Heart left ventricle (tissue), 16 donors: Measurements from ENCODE around the gene S100A3. TPM values are rescaled to one million over a fixed set of nuclear protein-coding genes. Genes with fewer than 3 reads are reported as not detected.
"Not testable (repeated sequence)": the region's sequence is repeated elsewhere in the genome, so short reads cannot be mapped to it uniquely, and the experiment has no call there.

Experiments used
- ATAC-seq, 4 donors: fragments of 200-7000 bp; cut with Tn5 transposase; one replicate each; pipeline ENCODE4 v1.9.1; 2020 to 2022; ENCODE audit warnings: moderate library complexity in 4 of 4, mild to moderate bottlenecking in 3 of 4, moderate number of reproducible peaks in 1 of 4
- DNase-seq, 5 donors: peaks; one replicate each; pipeline ENCODE4 v3.0.0-alpha.2; 2020
- H3K27ac ChIP-seq, 12 donors: fragments of 200-600 bp; sonication (generic) in 4 of 12; one replicate each; pipeline versions ENCODE4 v1.5.0 to v1.8.0; 2016 to 2022; ENCODE audit warnings: mild to moderate bottlenecking in 2 of 12
- H3K27me3 ChIP-seq, 9 donors: fragments of 200-600 bp; sonication (generic) in 2 of 9; one replicate each; pipeline versions ENCODE4 v1.5.1 to v1.8.0; 2016 to 2022; ENCODE audit warnings: mild to moderate bottlenecking in 3 of 9
- H3K36me3 ChIP-seq, 9 donors: fragments of 200-600 bp; sonication (generic) in 2 of 9; one replicate each; pipeline versions ENCODE4 v1.5.0 to v1.8.0; 2018 to 2022; ENCODE audit warnings: mild to moderate bottlenecking in 2 of 9
- H3K4me1 ChIP-seq, 12 donors: fragments of 200-600 bp; sonication (generic) in 4 of 12; one replicate each; pipeline versions ENCODE4 v1.5.0 to v1.8.0; 2016 to 2022; ENCODE audit warnings: mild to moderate bottlenecking in 3 of 12
- H3K4me3 ChIP-seq, 12 donors: fragments of 200-600 bp; sonication (generic) in 4 of 12; one replicate each; pipeline versions ENCODE4 v1.5.0 to v1.8.0; 2017 to 2022; ENCODE audit warnings: mild to moderate bottlenecking in 9 of 12, moderate library complexity in 4 of 12
- H3K9me3 ChIP-seq, 12 donors: fragments of 200-600 bp; sonication (generic) in 4 of 12; one replicate each; pipeline versions ENCODE4 v1.5.0 to v1.8.0; 2016 to 2022; ENCODE audit warnings: mild to moderate bottlenecking in 1 of 12
- POLR2A ChIP-seq, 2 donors: fragments of 450-650 bp; IDR thresholded peaks; one replicate each; pipeline ENCODE4 v1.6.1; 2017; ENCODE audit warnings: antibody characterized with exemption in 2 of 2, mild to moderate bottlenecking in 2 of 2, moderate library complexity in 2 of 2
- WGBS, 4 donors: extraction: QIAGEN DNeasy Blood & Tissue Kit in 2 of 4; methylation state at CpG; one replicate each; pipeline versions ENCODE4 v1.1.5 to v1.1.7; 2013 to 2018; 5-methylcytosine and 5-hydroxymethylcytosine counted together
- intact Hi-C, 10 donors: fragments of 100-400 bp; cut with DNase I; formaldehyde crosslinking; loops; one replicate each; pipeline versions ENCODE4 v1.11.1 to v1.14.2; 2022
- polyA plus RNA-seq, 2 donors: library from polyadenylated mRNA; stranded (reverse); fragments of 200-250 nt; gene quantifications; one replicate each; pipeline ENCODE4 v1.2.3, GENCODE V29; 2013
- total RNA-seq, 9 donors: library from RNA; depleted of rRNA in 2 of 9; stranded (reverse); fragments of >200 nt in 2 of 9; fragmentation: NEBNext Ultra II Directional in 3 of 9; extraction: Animal tissue kit (Norgen Biotek cat#: 25700) in 3 of 9; gene quantifications; one replicate each; pipeline versions ENCODE4 v1.1.0 to v1.2.4, GENCODE V29; 2016 to 2023
- TF ChIP-seq, protein P1 (sequence below), 12 donors: fragments of 200-600 bp; sonication (generic) in 4 of 12; IDR thresholded peaks; one replicate each; pipeline versions ENCODE4 v1.5.0 to v1.8.0; 2018 to 2022; ENCODE audit warnings: antibody characterized with exemption in 12 of 12, mild to moderate bottlenecking in 5 of 12
- donor health status: ischemic (EF 13 %, LVEDD 7.1; RV severe dilation, severe dysfunction).
- donor health status: healthy with polysubstance abuse.
- donor health status: DM: no; HTN: yes; CAD: no.
- donor health status: DM: no; HTN: no; CAD: no.
- donor health status: ischemic (EF 25% LVEDD 6.9; RV normal size, moderate dysfunction).
- donor health status: ischemic (EF 25% LVEDD 5.7; RV mildly dilated, moderate dysfunction).
- donor health status: healthy.
- donor health status: DM: yes; HTN: yes; CAD: no.
- donor health status: ischemic (EF 35%, LVEDD 5.7; RV mildly dilated, moderate dysfunction).
- donor health status: nonischemic (EF 11% LVEDD 7.7; RV severe dilation, severe dysfunction).
- donor health status: DM: yes; HTN: yes; CAD: no.
- donor health status: PGD.
- donor health status: ischemic (EF 29% LVEDD 5.4; RV normal size, mild dysfunction).
- donor health status: nonischemic (EF 23%, LVEDD 6.1; RV moderate dilation, normal function).

Gene S100A3
- total and polyA plus RNA-seq, 11 donors = 0.57 to 5.9 (median 1.1) TPM; not detected in 2

DNA sequence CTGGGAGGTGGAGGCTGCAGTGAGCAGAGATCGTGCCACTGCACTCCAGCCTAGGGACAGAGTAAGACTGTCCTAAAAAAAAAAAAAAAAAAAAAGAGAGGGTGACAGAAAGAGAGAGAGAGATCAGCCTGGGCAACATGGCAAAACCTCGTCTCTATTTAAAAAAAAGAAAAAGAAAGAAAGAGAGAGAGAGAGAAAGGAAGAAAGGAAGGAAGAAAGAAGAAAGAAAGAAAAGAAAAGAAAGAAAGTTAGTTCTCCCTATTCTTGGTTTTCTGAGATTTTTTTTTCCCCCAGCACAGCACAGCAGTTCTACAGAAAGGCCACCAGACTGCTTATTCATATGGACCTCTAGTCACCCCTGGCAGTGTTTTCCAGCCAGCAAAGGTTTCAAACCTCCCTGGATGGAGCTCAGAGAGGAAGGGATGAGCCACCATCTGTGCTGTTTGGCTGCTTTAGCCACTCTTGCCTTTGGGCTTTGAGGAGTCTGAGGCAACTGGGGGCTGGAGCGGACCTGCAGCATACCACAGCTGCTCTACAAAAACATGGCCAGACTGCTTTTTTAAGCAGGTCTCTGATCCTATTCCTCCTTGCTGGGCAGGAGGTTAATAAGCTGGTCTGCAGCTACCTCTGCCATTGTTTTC, 23.9 kb downstream of the S100A3 start:
- TF ChIP-seq POLR2A (IDR thresholded peaks at IDR 0.05) = no peak
- TF ChIP-seq, protein P1, sequence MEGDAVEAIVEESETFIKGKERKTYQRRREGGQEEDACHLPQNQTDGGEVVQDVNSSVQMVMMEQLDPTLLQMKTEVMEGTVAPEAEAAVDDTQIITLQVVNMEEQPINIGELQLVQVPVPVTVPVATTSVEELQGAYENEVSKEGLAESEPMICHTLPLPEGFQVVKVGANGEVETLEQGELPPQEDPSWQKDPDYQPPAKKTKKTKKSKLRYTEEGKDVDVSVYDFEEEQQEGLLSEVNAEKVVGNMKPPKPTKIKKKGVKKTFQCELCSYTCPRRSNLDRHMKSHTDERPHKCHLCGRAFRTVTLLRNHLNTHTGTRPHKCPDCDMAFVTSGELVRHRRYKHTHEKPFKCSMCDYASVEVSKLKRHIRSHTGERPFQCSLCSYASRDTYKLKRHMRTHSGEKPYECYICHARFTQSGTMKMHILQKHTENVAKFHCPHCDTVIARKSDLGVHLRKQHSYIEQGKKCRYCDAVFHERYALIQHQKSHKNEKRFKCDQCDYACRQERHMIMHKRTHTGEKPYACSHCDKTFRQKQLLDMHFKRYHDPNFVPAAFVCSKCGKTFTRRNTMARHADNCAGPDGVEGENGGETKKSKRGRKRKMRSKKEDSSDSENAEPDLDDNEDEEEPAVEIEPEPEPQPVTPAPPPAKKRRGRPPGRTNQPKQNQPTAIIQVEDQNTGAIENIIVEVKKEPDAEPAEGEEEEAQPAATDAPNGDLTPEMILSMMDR (IDR thresholded peaks at IDR 0.05) = no peak
- WGBS, 4 donors = 59 to 76% (median 61%) methylated on average over 3 of the region's 3 CpGs
- peak in 3 of 4 donors; percentile 28 to 68 (median 48) for ATAC-seq

DNA sequence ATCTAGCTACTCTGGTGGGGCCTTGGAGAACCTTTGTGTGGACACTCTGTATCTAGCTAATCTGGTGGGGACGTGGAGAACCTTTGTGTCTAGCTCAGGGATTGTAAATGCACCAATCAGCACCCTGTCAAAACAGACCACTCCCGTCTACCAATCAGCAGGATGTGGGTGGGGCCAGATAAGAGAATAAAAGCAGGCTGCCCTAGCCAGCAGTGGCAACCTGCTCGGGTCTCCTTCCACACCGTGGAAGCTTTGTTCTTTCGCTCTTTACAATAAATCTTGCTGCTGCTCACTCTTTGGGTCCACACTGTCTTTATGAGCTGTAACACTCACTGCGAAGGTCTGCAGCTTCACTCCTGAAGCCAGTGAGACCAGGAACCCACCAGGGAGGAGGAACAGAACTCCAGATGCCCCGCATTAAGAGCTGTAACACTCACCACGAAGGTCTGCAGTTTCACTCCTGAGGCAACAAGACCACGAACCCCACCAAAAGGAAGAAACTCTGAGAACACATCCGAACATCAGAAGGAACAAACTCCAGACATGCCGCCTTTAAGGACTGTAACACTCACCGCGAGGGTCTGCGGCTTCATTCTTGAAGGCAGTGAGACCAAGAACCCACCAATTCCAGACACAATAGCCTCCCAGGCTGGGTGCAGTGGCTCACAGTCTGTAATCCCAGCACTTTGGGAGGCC, 26.6 kb downstream of the S100A3 start:
- intact Hi-C loops, H3K9me3 ChIP-seq, H3K36me3 ChIP-seq, H3K27me3 ChIP-seq, H3K4me3 ChIP-seq, ATAC-seq, DNase-seq, H3K27ac ChIP-seq: not testable (repeated sequence)
- WGBS, 4 donors = 78 to 83% (median 80%) methylated on average over 13 to 14 of the region's 14 CpGs
- H3K4me1 ChIP-seq = peaks cover 0 to 19% (median 7%) of the 10 kb centered on the region in 12 donors

More for the DNA sequence above, 23.9 kb downstream of the S100A3 start:
- Histone ChIP-seq H3K27ac (no peak overlapping the region), H3K4me1 (peaks cover 0 to 17% (median 7%) of the 10 kb centered on the region in 12 donors), H3K36me3 (no peaks in the 10 kb centered on the region), H3K27me3 (no peaks in the 10 kb centered on the region), H3K9me3 (no peaks in the 10 kb centered on the region), H3K4me3 (no peak overlapping the region)
- DNase-seq = peak in 1 of 5 donors; percentile 40
- intact Hi-C loops = no loop called here

DNA sequence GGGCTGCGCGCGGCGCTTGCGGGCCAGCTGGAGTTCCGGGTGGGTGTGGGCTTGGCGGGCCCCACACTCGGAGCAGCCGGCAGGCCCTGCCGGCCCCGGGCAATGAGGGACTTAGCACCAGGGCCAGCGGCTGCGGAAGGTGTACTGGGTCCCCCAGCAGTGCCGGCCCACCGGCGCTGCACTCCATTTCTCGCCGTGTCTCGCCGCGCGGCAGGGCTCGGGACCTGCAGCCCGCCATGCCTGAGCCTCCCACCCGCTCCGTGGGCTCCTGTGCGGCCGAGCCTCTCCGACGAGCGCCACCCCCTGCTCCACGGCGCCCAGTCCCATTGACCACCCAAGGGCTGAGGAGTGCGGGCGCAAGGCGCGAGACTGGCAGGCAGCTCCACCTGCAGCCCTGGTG, 27.2 kb downstream of the S100A3 start:
- WGBS, 4 donors = 95 to 97% (median 97%) methylated on average over 26 to 37 of the region's 37 CpGs
- H3K36me3 ChIP-seq, intact Hi-C loops, ATAC-seq, H3K9me3 ChIP-seq, H3K27ac ChIP-seq, H3K27me3 ChIP-seq, H3K4me3 ChIP-seq, DNase-seq: not testable (repeated sequence)
- peaks cover 0 to 19% (median 7%) of the 10 kb centered on the region in 12 donors for H3K4me1 ChIP-seq

DNA sequence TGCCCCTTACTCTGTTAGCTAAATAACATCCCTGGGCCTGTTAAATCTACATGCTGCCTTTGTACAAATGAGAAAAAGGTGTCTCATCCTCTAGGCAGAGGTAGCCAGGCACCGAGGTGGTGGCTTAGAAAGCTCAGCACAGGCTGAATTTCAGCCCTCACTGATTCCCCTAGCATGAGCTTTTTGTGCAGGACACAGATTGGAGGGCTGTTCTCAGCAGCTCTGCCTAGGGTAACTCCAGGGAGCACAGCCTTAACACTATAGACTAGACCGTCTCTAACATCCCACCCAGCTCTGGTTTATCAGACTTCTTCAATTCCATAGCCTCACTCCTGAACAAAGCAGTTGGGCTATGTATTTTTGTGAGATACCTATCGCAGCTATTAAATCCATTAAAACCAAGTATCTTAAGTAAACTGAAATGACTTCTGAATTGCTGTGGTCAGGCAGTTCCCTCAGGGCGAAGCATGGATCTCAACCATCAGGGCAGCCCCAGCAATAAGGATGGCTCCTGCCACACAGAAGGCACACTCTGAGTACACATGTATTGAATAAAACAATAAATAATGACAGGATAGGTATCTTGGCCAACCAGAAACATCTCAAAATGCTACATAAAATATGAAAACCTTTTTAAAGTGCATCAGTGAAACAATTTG, 28.1 kb downstream of the S100A3 start:
- no peak overlapping the region for H3K27ac ChIP-seq
- TF ChIP-seq POLR2A (IDR thresholded peaks at IDR 0.05) = no peak
- TF ChIP-seq, protein P1 (IDR thresholded peaks at IDR 0.05) = no peak
- no peaks in the 10 kb centered on the region for H3K36me3 ChIP-seq
- intact Hi-C loops = no loop called here
- H3K4me3 ChIP-seq = no peak overlapping the region
- H3K9me3 ChIP-seq = no peaks in the 10 kb centered on the region
- 89 to 100% (median 92%) methylated on average over 3 to 4 of the region's 4 CpGs for WGBS, 4 donors
- peaks cover 0 to 16% (median 3%) of the 10 kb centered on the region in 12 donors for H3K4me1 ChIP-seq
- H3K27me3 ChIP-seq = no peaks in the 10 kb centered on the region
- ATAC-seq (no peak), DNase-seq (no peak)

DNA sequence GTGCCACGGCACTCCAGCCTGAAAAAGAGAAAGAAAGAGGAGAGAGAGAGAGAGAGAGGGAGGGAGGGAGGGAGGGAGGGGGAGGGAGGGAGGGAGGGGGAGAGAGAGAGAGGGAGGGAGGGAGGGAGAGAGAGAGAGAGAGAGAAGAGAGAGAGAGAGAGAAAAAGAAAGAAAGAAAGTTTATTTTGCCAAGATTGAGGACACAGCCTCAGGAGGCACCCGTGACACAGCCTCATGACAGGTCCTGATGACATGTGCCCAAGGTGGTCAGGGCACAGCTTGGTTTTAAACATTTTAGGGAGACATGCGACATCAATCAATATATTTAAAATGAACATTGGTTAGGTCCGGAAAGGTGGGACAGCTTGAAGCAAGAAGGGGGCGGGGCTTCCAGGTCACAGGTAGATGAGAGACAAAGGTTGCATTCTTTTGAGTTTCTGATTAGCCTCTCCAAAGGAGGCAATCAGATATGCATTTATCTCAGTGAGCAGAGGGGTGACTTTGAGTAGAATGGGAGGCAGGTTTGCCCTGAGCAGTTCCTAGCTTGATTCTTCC, 28.8 kb downstream of the S100A3 start:
- H3K36me3 ChIP-seq, intact Hi-C loops, H3K4me3 ChIP-seq, H3K27ac ChIP-seq, ATAC-seq, H3K9me3 ChIP-seq, H3K27me3 ChIP-seq, DNase-seq: not testable (repeated sequence)
- H3K4me1 ChIP-seq = peaks cover 0 to 18% (median 4%) of the 10 kb centered on the region in 12 donors
- 90 to 91% (median 91%) methylated on average over 5 of the region's 5 CpGs for WGBS, 4 donors
